Omental fat pad (tissue), 4 donors: ENCODE measurements around the gene NUP37. TPM values are rescaled to one million over a fixed set of nuclear protein-coding genes. Genes with fewer than 3 reads are reported as not detected.

Experiments used
- ATAC-seq: fragments of 150-250 bp; one replicate; pipeline ENCODE4 v1.9.1; 2016; ENCODE audit warnings: mild to moderate bottlenecking, moderate library complexity; ENCODE audit not compliant: low FRiP score
- DNase-seq: peaks from one replicate; pipeline ENCODE4 v3.0.0-alpha.2; 2019; ENCODE audit warnings: low spot score
- total RNA-seq, 4 donors: library from RNA; depleted of rRNA; stranded (reverse); fragments of >200 nt; gene quantifications; one replicate each; pipeline ENCODE4 v1.1.0, GENCODE V29; 2016
- TF ChIP-seq, protein P1 (sequence below), 3 donors: fragments of 450-650 bp; IDR thresholded peaks; one replicate each; pipeline ENCODE4 v1.5.1; 2016 to 2017; ENCODE audit warnings: antibody characterized with exemption in 3 of 3, mild to moderate bottlenecking in 3 of 3, moderate library complexity in 2 of 3

The NUP37 gene
- total RNA-seq, 4 donors from 2014 or later: 14.9 to 22.9 (median 19.0) TPM

DNA sequence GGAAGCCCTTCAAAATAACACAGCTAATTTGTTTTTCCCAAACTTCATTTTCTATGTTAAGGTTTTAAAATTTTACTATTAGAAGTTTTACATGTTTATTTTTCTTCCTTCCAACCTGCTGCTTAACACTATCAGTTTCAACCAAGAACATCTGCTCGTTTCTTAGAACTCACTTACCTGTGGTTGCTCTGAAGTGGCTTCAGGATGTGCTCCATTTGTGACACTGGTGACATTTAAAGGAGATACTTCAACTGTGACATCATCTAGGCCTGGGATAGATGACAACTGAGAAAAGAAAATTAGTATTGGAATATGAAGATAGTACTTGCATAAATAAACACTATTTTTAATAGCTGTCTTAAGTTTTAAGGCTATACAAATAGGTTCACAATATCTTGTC lies 76.0 kb downstream of the NUP37 start:
- no peak for DNase-seq
- ATAC-seq: no peak
- TF ChIP-seq, protein P1, sequence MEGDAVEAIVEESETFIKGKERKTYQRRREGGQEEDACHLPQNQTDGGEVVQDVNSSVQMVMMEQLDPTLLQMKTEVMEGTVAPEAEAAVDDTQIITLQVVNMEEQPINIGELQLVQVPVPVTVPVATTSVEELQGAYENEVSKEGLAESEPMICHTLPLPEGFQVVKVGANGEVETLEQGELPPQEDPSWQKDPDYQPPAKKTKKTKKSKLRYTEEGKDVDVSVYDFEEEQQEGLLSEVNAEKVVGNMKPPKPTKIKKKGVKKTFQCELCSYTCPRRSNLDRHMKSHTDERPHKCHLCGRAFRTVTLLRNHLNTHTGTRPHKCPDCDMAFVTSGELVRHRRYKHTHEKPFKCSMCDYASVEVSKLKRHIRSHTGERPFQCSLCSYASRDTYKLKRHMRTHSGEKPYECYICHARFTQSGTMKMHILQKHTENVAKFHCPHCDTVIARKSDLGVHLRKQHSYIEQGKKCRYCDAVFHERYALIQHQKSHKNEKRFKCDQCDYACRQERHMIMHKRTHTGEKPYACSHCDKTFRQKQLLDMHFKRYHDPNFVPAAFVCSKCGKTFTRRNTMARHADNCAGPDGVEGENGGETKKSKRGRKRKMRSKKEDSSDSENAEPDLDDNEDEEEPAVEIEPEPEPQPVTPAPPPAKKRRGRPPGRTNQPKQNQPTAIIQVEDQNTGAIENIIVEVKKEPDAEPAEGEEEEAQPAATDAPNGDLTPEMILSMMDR (IDR thresholded peaks at IDR 0.05): no peak

GRCh38 chr12:102033991-102034745 lies 85.7 kb downstream of the NUP37 start:
- no peak for DNase-seq
- TF ChIP-seq, protein P1 (IDR thresholded peaks at IDR 0.05): no peak
- ATAC-seq: peak; percentile 63

DNA sequence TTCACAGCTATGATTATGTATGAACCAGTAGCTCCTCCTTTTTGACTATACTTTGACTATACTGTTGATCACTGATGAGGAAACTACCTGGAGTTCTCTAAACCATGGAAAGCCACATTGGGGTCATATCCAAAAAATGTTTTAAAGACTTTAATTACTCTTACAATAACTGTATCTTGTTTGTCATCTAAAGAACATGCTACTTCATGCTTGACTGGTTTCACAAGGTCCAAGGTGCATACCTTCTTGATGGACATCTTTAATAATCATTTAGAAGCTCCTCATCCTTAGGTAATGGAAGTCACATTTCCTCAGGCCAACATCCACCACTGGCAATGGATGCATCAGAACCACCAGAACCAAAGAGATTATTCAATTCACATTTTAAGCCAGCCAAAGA lies 88.1 kb downstream of the NUP37 start:
- TF ChIP-seq, protein P1 (IDR thresholded peaks at IDR 0.05): no peak
- DNase-seq (no peak), ATAC-seq (no peak)

GRCh38 chr12:102029141-102029540 lies 90.8 kb downstream of the NUP37 start:
- ATAC-seq: no peak
- no peak for DNase-seq
- TF ChIP-seq, protein P1 (IDR thresholded peaks at IDR 0.05): no peak

- no peak for ATAC-seq
- TF ChIP-seq, protein P1 (IDR thresholded peaks at IDR 0.05): no peak
- no peak for DNase-seq
These were observed 93.2 kb downstream of the NUP37 start for GRCh38 chr12:102026728-102027127.

DNA sequence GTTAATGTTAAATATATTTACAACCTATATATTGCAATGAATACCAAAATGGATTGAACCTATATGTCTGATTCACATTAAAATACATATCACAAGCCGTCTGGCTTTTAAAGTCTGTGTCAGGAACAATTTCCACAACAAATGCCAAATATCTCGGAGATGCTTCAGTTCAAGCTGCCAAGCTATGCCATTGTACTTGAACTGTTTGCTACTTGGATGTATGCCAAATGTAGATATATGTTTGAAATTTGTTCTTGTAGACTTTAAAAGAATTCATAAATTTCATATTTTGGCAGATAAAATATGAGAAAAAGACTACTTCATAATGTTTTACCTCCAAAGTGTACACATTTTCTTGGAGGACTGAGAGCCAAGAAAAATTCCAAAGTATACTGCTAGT lies 95.1 kb downstream of the NUP37 start:
- no peak for DNase-seq
- TF ChIP-seq, protein P1 (IDR thresholded peaks at IDR 0.05): no peak
- ATAC-seq: no peak

- TF ChIP-seq, protein P1 (IDR thresholded peaks at IDR 0.05): no peak
- DNase-seq (no peak), ATAC-seq (peak; percentile 90)
These were observed 96.5 kb downstream of the NUP37 start for GRCh38 chr12:102023343-102023930.
